DOHH2 (cell line): ENCODE results near the gene CNTNAP5.

Experiments used
- CTCF ChIP-seq: fragments of 200-600 bp; sonication (generic); IDR thresholded peaks from one replicate; pipeline ENCODE4 v1.5.1; 2014; ENCODE audit warnings: antibody characterized with exemption, mild to moderate bottlenecking, low read depth, low read length; ENCODE audit not compliant: poor library complexity, severe bottlenecking
- EZH2phosphoT487 ChIP-seq: fragments of 200-600 bp; sonication (generic); IDR thresholded peaks from 2 replicates; pipeline ENCODE4 v1.6.1; 2017; ENCODE audit warnings: borderline replicate concordance, mild to moderate bottlenecking, antibody characterized with exemption, low read length, moderate library complexity, mixed read lengths

GRCh38 chr2:124661558-124661957 is 636.5 kb downstream of the CNTNAP5 start:
- TF ChIP-seq CTCF, result no peak
- no peak for TF ChIP-seq EZH2phosphoT487
